Muscle of arm (tissue), 12 donors: ENCODE results near the gene TSPAN4. TPM values are rescaled to one million over a fixed set of nuclear protein-coding genes. Genes with fewer than 3 reads are reported as not detected.

ENCODE experiments used
- DNase-seq: peaks from one replicate; pipeline ENCODE4 v3.0.0-alpha.2; 2013
- polyA plus RNA-seq, 12 donors: library from polyadenylated mRNA; unstranded; fragments of 120-200 nt; gene quantifications; one replicate each; pipeline ENCODE4 v1.2.1, GENCODE V29; 2013; ENCODE audit not compliant: insufficient read length in 12 of 12

The TSPAN4 gene
- polyA plus RNA-seq, 12 donors = 35.8 to 102 (median 46.9) TPM; not detected in 1

DNA sequence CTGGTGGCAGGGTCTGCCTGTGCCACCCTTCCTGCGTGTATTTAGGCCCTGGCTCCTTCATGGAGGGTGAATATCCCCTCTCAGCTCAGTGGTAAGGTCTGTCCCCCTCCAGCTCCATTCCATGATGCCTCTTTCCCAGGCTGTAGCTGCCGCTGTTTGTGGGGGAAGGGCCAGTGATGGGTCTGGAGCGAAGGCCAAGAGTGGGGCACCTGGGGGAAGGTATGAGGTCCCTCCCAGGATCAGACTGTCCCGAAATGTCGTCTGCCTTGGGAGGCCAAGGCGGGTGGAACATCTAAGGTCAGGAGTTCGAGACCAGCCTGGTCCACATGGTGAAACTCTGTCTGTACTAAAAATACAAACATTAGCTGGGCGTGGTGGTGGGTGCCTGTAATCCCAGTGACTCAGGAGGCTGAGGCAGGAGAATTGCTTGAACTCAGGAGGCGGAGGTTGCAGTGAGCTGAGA, 8.8 kb upstream of the TSPAN4 start:
- DNase-seq = no peak

DNA sequence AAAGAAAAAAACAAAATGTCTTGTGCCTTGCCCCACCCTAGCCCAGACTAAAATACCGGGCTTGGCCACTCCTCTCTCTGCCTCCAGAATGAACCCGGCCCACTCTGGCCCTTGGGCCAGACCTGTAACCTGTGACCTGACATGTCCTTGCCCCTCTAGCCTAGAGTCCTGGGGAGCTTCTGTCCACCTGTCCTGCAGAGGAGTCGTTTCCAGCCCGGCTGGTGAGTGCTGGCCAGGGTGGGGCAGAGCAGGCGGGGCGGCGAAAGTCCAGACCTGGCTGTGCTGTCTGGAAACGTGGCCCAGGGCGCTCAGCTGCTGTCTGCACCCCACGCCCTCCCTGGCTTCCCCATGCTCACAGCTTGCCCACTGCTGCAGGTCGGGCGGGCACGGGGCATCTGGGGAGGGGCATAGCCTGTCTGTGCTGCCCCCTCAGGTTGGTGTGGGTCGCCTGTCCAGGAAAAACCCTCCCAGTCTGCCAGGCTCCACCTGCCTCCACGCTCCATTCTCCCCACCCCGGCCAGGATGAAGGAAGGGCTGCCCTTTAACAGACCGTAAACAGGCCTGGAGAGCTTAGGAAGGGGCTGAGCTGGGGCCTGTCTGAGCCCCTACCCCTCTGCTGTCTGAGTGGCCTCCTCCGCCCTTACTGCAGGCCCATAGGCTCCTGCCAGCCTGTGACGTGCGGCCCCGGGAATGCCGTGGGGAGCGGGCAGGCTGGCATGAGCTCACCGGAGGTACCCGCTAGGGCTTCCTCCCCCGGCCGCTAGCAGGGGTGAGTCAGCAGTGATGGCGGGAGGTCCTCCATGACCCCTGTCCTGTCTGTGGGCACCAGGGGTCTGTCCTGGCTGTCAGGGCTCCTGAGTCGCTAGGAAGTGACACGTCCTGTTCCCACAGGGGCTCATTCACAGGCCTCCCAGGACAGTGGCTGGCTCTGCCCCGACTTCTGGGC, 8.0 kb upstream of the TSPAN4 start:
- no peak for DNase-seq

DNA sequence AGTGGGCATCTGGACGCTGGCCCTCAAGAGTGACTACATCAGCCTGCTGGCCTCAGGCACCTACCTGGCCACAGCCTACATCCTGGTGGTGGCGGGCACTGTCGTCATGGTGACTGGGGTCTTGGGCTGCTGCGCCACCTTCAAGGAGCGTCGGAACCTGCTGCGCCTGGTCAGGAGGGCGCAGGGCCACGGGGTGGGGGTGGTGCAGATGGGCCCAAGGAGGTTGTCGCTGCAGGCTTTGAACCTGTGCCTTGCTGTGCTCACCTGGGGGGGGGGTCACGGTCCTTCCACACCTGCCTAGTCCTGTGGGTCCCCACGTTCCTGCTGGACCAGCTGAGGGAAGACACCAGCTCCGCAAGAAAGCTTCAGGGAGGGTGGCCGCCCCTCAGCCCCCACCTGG, 6.4 kb upstream of the TSPAN4 start:
- no peak for DNase-seq

DNA sequence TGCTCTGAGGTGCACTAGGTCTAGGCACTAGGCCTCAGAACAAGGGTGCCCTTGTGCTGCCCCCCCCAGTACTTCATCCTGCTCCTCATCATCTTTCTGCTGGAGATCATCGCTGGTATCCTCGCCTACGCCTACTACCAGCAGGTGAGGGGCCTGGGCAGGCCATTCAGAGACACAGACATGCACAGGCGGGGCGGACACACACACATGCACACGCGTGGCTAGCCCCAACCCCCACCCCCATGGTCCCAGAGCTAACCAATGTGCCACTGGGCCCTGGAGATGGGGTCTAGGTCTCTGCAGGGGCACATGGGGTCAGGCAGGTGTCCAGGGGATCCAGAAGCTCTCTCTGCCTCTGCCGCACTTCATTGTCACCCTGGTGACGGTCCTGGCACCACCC, 6.0 kb upstream of the TSPAN4 start:
- DNase-seq = no peak

DNA sequence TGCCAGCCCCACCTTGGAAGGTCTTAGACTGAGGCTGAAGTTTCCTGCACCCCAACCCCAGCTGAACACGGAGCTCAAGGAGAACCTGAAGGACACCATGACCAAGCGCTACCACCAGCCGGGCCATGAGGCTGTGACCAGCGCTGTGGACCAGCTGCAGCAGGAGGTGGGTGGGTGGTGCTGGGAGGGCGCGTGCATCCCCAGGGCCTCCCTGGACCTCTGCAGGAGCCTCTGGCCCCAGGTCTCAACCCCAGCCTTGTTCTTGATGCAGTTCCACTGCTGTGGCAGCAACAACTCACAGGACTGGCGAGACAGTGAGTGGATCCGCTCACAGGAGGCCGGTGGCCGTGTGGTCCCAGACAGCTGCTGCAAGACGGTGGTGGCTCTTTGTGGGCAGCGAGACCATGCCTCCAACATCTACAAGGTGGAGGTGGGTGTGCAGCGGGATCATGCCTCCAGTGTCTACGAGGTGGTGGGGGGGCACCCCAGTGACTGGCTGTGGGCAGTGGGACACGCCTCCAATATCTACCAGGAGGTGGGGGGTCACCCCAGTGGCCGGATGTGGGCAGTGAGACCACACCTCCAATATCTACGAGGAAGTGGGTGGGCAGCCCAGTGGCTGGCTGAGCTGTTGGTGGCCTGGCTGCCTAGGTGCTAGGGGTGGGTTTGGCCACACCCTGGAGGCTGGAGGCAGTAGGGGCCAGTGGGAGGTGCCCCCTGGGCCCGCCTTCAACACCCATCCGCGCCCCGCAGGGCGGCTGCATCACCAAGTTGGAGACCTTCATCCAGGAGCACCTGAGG, 5.3 kb upstream of the TSPAN4 start:
- DNase-seq = no peak

DNA sequence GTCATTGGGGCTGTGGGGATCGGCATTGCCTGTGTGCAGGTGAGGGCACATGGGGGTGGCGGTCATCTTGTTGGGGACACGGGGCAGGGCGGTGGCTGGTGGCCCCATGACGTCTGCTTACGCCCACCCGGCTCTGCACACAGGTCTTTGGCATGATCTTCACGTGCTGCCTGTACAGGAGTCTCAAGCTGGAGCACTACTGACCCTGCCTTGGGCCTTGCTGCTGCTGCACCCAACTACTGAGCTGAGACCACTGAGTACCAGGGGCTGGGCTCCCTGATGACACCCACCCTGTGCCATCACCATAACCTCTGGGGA, 4.7 kb upstream of the TSPAN4 start:
- DNase-seq = no peak

DNA sequence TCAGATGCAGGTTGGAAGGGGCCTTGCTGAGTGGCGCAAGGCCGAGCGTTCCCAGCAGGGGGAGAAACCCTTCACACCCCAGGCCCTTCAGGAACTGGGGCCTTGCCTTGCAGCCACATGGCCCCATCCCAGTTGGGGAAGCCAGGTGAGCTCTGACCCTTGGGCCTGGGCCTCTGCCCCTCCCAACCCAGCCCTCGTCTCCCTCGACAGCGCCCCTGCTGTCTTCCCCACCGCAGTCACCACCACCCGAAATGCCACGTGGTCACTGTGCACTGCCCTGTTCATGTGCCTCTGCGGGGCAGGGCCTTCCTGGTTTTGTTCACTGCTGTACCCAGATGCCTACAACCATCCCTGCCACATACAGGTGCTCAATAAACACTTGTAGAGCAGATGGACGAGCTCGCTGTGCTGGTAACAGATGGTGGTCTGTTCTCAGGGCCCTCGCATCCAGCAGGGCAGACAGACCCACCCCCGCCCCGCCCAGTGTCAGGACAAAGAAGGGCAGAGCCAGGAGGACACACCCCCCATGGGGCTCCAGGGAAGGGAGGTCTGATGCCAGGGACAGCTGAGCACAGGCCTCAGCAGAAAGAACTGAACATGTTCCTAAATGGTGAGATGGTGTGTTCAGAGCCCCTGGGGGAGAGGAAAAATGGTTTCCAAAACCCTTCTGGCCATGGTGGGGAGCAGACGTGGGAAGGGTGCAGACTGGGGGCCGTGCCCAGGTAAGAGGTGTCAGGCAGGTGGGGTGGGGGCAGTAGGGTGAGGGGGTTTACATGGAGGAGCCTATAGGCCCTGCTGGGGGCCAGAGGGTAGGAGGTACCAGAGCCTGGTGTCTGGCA, 4.0 kb upstream of the TSPAN4 start:
- DNase-seq = no peak

DNA sequence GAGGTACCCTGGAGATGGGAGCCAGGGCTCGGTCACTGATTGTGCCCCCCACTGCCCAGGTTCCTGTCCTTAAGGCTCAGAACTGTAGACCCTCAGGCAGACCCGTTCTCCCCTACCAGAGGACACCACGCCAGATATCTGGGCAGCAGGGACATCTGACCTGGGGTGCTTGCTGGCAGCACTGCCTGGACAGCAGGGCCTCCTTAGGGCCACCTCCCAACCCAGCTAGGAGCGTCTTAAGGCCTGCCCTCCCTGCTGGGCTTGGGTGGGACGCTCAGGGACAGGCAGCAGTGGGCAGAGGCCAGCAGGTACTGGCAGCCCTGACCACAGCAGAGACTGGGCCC, 3.4 kb upstream of the TSPAN4 start:
- DNase-seq = no peak

DNA sequence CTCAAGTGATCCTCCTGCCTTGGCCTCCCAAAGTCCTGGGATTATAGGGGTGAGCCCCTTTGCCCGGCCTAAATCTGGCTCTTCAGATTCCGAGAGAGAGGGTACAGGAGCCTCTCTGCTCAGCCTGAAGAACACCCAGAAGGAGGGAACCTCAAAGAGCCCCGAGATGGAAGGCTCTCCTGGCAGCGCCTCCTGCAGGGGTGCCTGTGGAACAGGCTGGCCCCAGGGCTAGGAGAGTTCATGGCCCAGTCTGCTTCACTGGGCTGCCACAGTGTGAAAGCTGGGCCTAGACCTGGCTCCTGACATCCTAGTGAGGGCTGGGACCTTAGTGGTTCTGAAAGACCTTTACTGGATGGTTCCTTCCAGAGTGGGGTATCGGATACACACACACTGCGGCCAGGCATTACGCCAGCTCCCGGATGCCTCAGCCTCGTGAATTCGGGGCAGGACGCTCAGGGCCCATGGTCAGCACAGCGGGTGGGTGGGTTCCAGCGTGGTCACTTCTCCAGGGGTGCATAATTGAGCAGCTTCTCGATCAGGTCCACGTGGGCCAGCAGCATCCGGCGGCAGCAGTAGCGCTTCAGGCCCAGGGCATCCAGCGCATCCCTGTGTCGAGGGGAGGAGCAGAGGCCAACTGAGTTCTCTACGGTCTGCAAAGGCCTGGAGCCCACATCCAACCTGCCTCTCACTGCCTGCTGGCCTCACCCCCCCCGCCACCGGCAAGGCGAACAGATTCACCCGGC, 2.6 kb upstream of the TSPAN4 start:
- DNase-seq = no peak

DNA sequence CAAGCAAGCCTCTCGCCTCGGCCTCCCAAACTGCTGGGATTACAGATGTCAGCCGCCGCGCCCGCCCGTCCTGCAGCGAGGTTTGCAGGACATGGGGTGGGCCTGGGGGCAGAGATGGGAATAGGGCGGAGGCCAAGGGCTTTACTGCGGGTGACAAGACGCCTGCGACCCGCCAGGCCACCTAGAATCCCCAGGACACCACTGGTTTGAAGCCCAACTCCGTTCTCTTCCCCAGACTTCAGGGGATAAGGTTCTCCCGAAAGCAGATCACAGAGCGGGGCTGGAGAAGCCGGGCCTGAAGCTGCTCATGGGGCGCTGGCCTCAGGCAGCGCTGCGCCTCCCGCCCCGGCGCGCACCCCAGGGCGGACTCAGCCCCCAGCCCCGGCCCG, 677 bp upstream of the TSPAN4 start:
- DNase-seq = no peak

DNA sequence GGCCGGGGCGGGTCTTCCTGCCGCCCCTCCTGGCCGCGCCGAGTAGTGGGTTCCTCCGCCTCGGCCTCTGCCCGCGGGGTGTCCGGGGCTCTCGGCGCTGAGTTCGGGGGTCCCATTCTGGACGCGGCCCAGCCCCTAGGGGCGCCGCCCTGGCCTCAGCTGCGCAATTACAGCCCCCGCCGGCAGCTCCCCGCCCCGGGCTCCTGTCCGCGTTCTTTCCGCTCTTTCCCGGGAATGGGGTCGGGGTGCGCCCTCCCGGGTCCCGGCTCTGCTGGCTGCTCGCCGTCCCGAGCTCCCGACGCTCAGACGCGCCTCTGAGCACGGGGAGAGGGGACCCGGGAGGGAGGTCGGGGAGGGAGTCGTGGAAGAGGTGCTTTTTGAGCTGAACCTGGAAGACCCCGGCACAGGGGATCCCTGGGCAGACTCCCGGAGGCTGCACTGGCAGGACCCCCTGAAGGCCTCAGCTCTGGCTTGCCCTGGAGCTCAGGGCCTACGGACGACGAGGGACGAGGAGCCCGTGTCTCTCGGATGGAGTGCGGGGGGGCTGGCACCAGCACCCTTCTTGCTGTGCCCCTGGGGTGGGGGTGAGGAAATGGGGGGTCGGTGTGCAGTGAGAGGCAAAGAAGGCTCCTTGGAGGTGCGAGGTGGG, 558 bp downstream of the TSPAN4 start:
- no peak for DNase-seq

DNA sequence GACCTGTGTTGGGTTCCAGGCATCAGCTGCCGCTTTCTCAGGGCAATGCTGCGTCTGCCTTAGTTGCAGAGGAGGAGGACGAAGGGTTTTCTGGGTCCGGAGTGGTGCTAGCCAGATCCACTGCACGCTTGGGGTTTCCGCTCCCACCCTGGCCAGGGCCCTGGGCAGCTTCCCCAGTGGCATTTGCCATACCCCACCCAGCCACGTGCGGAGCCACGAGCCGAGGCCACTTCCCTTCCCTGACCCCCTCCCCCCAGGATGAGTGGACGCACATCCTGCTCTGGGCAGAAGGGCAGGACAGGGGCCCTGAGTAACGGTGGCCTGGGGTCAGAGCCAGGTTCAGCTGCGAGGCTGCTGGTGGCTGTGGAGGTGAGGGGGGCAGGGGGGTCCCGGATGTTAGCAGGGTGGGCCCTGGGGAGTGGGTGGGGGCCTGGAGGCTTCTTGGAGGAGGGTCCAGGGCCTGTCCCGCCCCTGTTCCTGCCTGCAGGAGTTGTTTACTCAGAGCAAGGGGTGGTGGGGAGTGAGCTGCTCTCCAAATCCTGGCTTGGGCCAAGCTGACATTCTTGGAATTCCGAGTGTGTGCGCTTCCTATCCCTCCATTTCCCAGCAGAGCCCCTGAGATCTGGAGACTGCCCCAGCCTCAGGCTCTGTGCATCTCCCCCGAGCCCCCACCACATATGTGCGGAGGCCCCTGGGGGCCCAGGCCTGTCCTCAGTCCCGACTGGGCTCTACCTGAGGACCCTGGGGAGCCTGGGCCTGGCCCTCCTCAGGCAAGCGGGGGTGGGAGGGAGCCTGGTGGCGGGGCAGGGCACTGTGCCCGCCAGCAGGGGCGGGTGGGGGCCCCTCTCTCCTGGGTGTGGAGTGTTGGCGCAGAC, 1.4 kb downstream of the TSPAN4 start:
- peak; percentile 84 for DNase-seq

DNA sequence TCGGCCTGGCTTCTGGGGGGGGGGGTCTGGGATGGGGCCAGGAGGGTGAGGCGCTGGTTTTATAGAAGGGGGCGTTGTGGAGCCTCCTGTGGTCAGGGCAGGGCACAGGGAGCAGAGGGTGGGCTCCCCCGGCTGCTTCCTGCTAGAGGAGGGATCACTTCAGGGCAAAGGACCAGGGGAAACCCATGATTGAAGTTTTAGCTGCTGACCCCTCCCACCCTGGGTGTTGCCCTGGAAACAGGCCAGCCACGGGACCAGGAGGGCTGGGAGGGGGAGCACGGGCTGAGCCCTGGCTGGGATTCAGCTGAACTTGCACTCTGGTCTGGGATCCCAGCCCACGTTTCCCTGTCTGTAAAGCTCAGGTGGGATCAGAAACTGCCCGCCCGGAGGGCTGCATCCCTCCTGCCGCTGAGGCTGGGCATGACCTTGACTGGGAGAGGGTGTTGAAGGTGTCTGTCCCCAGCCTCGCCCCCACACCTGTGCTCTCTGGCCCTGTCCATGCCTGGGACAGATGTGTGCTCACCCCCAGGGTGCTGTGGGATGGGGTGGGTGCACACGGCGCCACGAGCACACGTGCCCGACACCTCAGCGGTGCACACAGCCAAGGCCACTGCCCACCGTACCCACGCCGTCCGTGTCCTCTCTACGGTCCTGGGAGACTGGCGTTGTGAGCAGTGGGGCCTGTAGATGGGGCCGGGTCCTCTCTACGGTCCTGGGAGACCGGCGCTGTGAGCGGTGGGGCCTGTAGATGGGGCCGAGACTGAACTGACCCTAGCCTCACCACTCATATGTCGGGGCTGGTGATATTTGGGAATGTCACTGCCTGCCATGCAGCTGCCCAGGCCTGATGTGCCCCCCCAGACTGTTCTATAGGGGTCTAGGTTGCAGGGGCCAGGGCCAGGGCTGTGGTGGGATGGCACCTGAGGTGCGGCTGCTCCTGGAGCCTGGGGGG, 2.3 kb downstream of the TSPAN4 start:
- peak; percentile 93 for DNase-seq

DNA sequence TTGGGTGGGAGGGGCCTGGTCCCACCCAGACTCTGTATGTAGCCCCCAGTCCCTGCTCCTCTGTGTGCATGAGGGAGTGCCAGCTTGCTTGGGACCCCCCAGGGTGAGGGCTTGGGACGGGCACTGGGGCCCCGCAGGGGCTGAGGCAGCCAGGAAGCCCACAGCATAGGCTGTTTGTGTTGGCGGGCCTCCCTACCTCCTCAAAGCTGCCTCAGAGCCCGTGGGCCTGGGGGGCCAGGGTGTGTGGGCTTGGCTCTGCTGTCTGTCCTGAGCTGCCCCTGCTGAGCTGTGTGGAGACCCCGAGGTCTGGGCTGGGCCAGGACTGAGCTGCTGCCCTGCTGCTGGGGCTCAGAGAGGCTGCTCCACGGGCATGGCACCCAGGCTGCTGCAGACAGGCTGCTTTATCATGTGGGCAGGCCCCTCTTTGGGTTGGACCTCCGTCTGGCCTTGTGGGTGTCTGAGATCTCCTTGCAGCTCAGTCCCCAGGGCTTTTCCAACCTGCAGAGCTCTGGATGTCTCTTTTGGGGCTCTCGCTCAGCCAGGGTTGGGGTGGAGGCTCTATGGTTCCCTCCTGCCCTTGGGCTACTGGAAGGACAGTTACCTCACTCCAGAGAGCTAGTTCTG, 3.3 kb downstream of the TSPAN4 start:
- no peak for DNase-seq

DNA sequence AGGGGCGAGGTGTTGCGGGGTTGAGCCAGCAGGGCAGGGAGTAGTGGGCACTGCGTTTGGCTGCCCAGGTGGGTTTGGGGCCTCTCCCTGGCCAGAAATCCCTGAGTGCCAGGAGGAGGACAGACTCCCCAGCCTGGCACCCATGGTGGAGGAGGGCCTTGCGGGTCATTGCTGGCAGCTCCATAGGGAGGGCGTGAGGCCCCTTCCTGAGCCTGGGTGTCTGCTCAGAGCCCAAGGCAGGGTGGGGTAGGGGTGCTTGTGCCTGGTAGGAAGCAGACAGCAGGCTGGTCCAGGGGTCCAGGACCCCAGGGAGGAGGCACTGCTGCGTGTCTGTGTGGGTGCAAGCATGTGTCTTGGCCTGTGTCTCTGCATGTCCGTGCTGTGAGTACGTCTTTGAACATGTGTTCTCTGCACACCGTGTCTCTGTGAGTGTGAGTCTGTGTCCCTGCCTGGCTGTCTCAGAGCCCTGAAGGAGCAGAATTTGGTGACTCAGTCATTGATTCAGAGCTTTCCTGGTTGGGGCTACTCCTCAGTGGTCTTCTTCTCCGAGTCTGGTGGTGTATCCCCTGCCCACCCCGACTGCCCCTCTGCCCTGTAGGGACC, 3.9 kb downstream of the TSPAN4 start:
- no peak for DNase-seq

DNA sequence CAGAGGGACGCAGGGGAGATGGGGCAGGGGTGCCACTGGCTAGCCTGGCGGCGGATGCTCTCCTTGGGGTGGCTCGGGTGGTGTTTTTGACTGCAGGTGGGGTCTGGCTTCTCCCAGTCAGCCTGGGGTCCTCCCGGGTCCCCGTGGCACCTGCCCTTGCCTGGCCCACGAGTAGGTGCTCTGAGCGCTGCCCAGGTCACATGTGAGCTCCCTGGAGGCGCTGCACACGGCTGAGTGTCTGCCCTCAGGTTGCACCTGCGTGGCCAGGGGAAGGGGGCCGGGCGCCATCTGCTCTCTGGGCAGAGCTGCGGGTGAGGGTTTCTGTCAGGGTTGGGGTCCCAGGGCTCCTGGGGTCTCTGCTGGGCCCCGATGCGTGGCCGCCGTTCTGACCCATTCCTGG, 5.2 kb downstream of the TSPAN4 start:
- no peak for DNase-seq

DNA sequence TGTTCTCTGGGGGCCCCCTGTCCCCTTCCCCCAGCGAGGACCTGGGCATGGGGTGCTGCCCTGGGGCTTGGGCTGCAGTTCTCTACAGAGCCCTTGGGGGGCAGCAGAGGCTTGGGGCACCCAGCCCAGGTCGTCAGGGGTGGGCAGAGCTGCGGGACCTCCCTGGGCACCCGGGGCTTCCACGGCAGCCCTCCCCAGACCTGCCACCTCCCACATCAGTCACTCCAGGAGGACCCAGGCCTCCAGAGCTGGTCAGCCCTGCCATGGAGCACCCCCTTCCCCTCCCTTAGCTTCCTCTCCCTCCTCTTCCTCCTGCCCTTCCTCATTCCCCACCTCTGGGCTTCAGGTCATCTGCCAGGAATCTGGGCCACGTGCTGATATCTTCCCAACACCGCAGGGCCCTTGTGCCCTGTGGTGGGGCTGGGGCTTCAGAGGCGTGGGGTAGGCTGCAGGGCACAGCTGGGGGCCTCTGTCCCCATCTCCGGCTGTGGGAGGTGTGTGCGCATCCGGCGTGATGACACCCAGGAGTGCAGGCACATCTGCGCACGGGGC, 5.8 kb downstream of the TSPAN4 start:
- no peak for DNase-seq
